IPS-20b (cell line): ENCODE measurements around the gene CDK15.

Source experiments
- H3K27ac ChIP-seq: one replicate; pipeline ENCODE4 v1.5.1; 2013; ENCODE audit warnings: low read length
- H3K27me3 ChIP-seq: 2 replicates; pipeline ENCODE4 v1.6.1; 2013; ENCODE audit warnings: mild to moderate bottlenecking, low read length, inconsistent platforms; ENCODE audit not compliant: insufficient read depth
- H3K36me3 ChIP-seq: 2 replicates; pipeline ENCODE4 v1.6.1; 2013; ENCODE audit warnings: low read depth, mild to moderate bottlenecking, inconsistent platforms, low read length, moderate library complexity; ENCODE audit not compliant: insufficient read depth
- H3K4me1 ChIP-seq: 2 replicates; pipeline ENCODE4 v1.6.1; 2013; ENCODE audit warnings: mild to moderate bottlenecking, control low read depth, inconsistent platforms, low read length, moderate library complexity; ENCODE audit not compliant: insufficient read depth
- H3K4me3 ChIP-seq: 2 replicates; pipeline ENCODE4 v1.5.1; 2013; ENCODE audit warnings: mild to moderate bottlenecking, low read length, inconsistent platforms
- H3K9ac ChIP-seq: 2 replicates; pipeline ENCODE4 v1.6.1; 2013; ENCODE audit warnings: low read depth, mild to moderate bottlenecking, inconsistent platforms, low read length, moderate library complexity
- H3K9me3 ChIP-seq: 2 replicates; pipeline ENCODE4 v1.6.1; 2013; ENCODE audit warnings: mild to moderate bottlenecking, low read depth, low read length, inconsistent platforms; ENCODE audit not compliant: insufficient read depth

CDK15 gene

GRCh38 chr2:201901786-201902185 lies 95.4 kb downstream of the CDK15 start:
- Histone ChIP-seq H3K27me3 (no peaks in the 10 kb centered on the region), H3K9ac (no peak overlapping the region), H3K36me3 (no peaks in the 10 kb centered on the region), H3K9me3 (no peaks in the 10 kb centered on the region), H3K4me3 (no peak overlapping the region), H3K4me1 (peaks cover 19% of the 10 kb centered on the region; the same call in 1 of the 2 replicates), H3K27ac (no peak overlapping the region)

GRCh38 chr2:201904538-201905420 lies 98.4 kb downstream of the CDK15 start:
- Histone ChIP-seq H3K36me3 (no peaks in the 10 kb centered on the region), H3K27me3 (no peaks in the 10 kb centered on the region), H3K9ac (no peak overlapping the region), H3K27ac (no peak overlapping the region), H3K4me1 (peaks cover 29% of the 10 kb centered on the region; the same call in 1 of the 2 replicates), H3K9me3 (no peaks in the 10 kb centered on the region), H3K4me3 (no peak overlapping the region)

GRCh38 chr2:201906777-201907562 lies 100.6 kb downstream of the CDK15 start:
- Histone ChIP-seq H3K4me1 (peaks cover 40% of the 10 kb centered on the region; the same call in 1 of the 2 replicates), H3K27ac (peak overlapping the region; percentile 53), H3K9me3 (no peaks in the 10 kb centered on the region), H3K27me3 (no peaks in the 10 kb centered on the region), H3K9ac (peak overlapping the region; percentile 1; the same call in 1 of the 2 replicates), H3K4me3 (peak overlapping the region; percentile 17; the same call in 1 of the 2 replicates), H3K36me3 (no peaks in the 10 kb centered on the region)

GRCh38 chr2:201907563-201907881 lies 101.2 kb downstream of the CDK15 start:
- Histone ChIP-seq H3K36me3 (no peaks in the 10 kb centered on the region), H3K9ac (no peak overlapping the region), H3K27ac (no peak overlapping the region), H3K9me3 (no peaks in the 10 kb centered on the region), H3K4me3 (no peak overlapping the region), H3K4me1 (peaks cover 36% of the 10 kb centered on the region; the same call in 1 of the 2 replicates), H3K27me3 (no peaks in the 10 kb centered on the region)

GRCh38 chr2:201908901-201909300 lies 102.6 kb downstream of the CDK15 start:
- H3K4me3 ChIP-seq, result no peak overlapping the region
- no peaks in the 10 kb centered on the region for H3K9me3 ChIP-seq
- no peaks in the 10 kb centered on the region for H3K27me3 ChIP-seq
- no peaks in the 10 kb centered on the region for H3K36me3 ChIP-seq
- peaks cover 36% of the 10 kb centered on the region; the same call in 1 of the 2 replicates for H3K4me1 ChIP-seq
- no peak overlapping the region for H3K27ac ChIP-seq
- H3K9ac ChIP-seq, result no peak overlapping the region

GRCh38 chr2:201909348-201909747 lies 103.0 kb downstream of the CDK15 start:
- no peaks in the 10 kb centered on the region for H3K9me3 ChIP-seq
- H3K27me3 ChIP-seq, result no peaks in the 10 kb centered on the region
- H3K27ac ChIP-seq, result no peak overlapping the region
- peaks cover 35% of the 10 kb centered on the region; the same call in 1 of the 2 replicates for H3K4me1 ChIP-seq
- no peaks in the 10 kb centered on the region for H3K36me3 ChIP-seq
- H3K4me3 ChIP-seq, result no peak overlapping the region
- no peak overlapping the region for H3K9ac ChIP-seq

- H3K4me1 ChIP-seq, result peaks cover 29% of the 10 kb centered on the region; the same call in 1 of the 2 replicates
- H3K27ac ChIP-seq, result no peak overlapping the region
- no peaks in the 10 kb centered on the region for H3K27me3 ChIP-seq
- no peak overlapping the region for H3K9ac ChIP-seq
- H3K9me3 ChIP-seq, result no peaks in the 10 kb centered on the region
- no peak overlapping the region for H3K4me3 ChIP-seq
- H3K36me3 ChIP-seq, result no peaks in the 10 kb centered on the region
These were observed 103.6 kb downstream of the CDK15 start for GRCh38 chr2:201909961-201910361.

- Histone ChIP-seq H3K9ac (no peak overlapping the region), H3K27ac (peak overlapping the region; percentile 15), H3K4me3 (no peak overlapping the region), H3K27me3 (no peaks in the 10 kb centered on the region), H3K9me3 (no peaks in the 10 kb centered on the region), H3K36me3 (no peaks in the 10 kb centered on the region), H3K4me1 (peaks cover 26% of the 10 kb centered on the region; the same call in 1 of the 2 replicates)
These were observed 105.0 kb downstream of the CDK15 start for GRCh38 chr2:201911372-201911771.

GRCh38 chr2:201913201-201913600 lies 106.9 kb downstream of the CDK15 start:
- H3K27me3 ChIP-seq, result no peaks in the 10 kb centered on the region
- no peak overlapping the region for H3K4me3 ChIP-seq
- H3K9ac ChIP-seq, result no peak overlapping the region
- no peaks in the 10 kb centered on the region for H3K36me3 ChIP-seq
- H3K27ac ChIP-seq, result no peak overlapping the region
- no peaks in the 10 kb centered on the region for H3K9me3 ChIP-seq
- H3K4me1 ChIP-seq, result peaks cover 14% of the 10 kb centered on the region; the same call in 1 of the 2 replicates

GRCh38 chr2:201915446-201915845 lies 109.1 kb downstream of the CDK15 start:
- Histone ChIP-seq H3K36me3 (no peaks in the 10 kb centered on the region), H3K27ac (no peak overlapping the region), H3K9ac (no peak overlapping the region), H3K27me3 (no peaks in the 10 kb centered on the region), H3K4me3 (no peak overlapping the region), H3K9me3 (no peaks in the 10 kb centered on the region), H3K4me1 (peaks cover 17% of the 10 kb centered on the region; the same call in 1 of the 2 replicates)

- Histone ChIP-seq H3K9ac (no peak overlapping the region), H3K4me1 (peaks cover 9% of the 10 kb centered on the region; the same call in 1 of the 2 replicates), H3K36me3 (no peaks in the 10 kb centered on the region), H3K9me3 (no peaks in the 10 kb centered on the region), H3K4me3 (no peak overlapping the region), H3K27me3 (no peaks in the 10 kb centered on the region), H3K27ac (no peak overlapping the region)
These were observed 110.2 kb downstream of the CDK15 start for GRCh38 chr2:201916565-201916964.
